ENCODE measurements around the gene CDC42EP5.

CDC42EP5 gene

DNA sequence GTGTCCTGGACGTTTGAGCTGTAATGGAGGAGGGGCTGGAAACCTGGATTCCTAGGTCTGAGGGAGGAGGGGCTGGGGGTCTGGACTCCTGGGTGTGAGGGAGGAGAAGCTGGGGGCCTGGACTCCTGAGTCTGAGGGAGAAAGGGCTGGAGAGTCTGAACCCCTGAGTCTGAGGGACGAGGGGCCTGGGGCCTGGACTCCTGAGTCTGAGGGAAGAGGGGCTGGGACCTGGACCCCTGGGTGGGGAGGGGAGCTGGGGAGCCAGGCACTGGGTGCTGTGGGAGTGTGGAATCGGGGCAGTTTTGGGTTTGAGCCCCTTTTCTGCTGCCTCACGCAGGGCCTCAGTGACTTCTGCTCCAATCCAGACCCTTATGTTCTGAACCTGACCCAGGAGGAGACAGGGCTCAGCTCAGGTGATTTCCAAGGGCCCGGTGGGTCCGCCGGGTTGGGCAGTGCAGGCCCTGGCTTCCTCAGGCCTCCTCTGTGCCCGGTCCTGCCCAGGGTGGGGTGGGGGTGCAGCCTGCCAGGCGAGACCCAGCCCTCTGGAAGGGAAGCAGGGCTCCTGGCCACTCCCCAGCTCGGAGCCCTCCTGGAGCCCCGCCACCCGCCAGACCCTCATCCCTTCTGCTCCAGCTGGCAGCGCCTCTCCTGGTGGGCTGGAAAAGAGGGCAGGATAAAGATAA lies 43.4 kb downstream of the CDC42EP5 start:
- H3K4me1 ChIP-seq (ENCODE audit: insufficient read depth, low read length, severe bottlenecking) = peaks cover 4% of the 10 kb centered on the region
- no peak overlapping the region for H3K9ac ChIP-seq (ENCODE audit: low read length)
- H3K27me3 ChIP-seq (ENCODE audit: insufficient read depth, low read length) = 0 out of 2 replicates have a peak, but pooled peaks cover 4% of the 10 kb centered on the region
- no peaks in the 10 kb centered on the region for H4K20me1 ChIP-seq (ENCODE audit: insufficient read depth, low read length)
- no peak overlapping the region for H3K27ac ChIP-seq (ENCODE audit: low read depth, low read length, poor library complexity, severe bottlenecking)
- H3K9me3 ChIP-seq (ENCODE audit: low read length) = no peaks in the 10 kb centered on the region
- no peaks in the 10 kb centered on the region for H3F3A ChIP-seq (ENCODE audit: insufficient read depth, low read length)
- no peak overlapping the region for H3K4me2 ChIP-seq (ENCODE audit: low read length)
- no peak overlapping the region for H3K4me3 ChIP-seq (ENCODE audit: low read depth, low read length, poor library complexity, severe bottlenecking)
- no peak for TF ChIP-seq EZH2 (IDR thresholded peaks at IDR 0.05; ENCODE audit: borderline replicate concordance, low read length)
- H3K79me2 ChIP-seq (ENCODE audit: insufficient read depth, low read length) = no peaks in the 10 kb centered on the region
- H3K36me3 ChIP-seq (ENCODE audit: insufficient read depth, low read length) = no peaks in the 10 kb centered on the region
- H2AFZ ChIP-seq (ENCODE audit: low read length) = no peak overlapping the region
- no peaks in the 10 kb centered on the region for H3K9me2 ChIP-seq (ENCODE audit: low read depth, low read length)

- H3K9me2 ChIP-seq (ENCODE audit: low read depth, low read length) = no peaks in the 10 kb centered on the region
- no peak overlapping the region for H2AFZ ChIP-seq (ENCODE audit: low read length)
- no peaks in the 10 kb centered on the region for H3K36me3 ChIP-seq (ENCODE audit: insufficient read depth, low read length)
- H3K79me2 ChIP-seq (ENCODE audit: insufficient read depth, low read length) = no peaks in the 10 kb centered on the region
- no peak overlapping the region for H3K9ac ChIP-seq (ENCODE audit: low read length)
- H3K4me3 ChIP-seq (ENCODE audit: low read depth, low read length, poor library complexity, severe bottlenecking) = no peak overlapping the region
- H4K20me1 ChIP-seq (ENCODE audit: insufficient read depth, low read length) = no peaks in the 10 kb centered on the region
- no peak for TF ChIP-seq EZH2 (IDR thresholded peaks at IDR 0.05; ENCODE audit: borderline replicate concordance, low read length)
- TF ChIP-seq, protein P1, sequence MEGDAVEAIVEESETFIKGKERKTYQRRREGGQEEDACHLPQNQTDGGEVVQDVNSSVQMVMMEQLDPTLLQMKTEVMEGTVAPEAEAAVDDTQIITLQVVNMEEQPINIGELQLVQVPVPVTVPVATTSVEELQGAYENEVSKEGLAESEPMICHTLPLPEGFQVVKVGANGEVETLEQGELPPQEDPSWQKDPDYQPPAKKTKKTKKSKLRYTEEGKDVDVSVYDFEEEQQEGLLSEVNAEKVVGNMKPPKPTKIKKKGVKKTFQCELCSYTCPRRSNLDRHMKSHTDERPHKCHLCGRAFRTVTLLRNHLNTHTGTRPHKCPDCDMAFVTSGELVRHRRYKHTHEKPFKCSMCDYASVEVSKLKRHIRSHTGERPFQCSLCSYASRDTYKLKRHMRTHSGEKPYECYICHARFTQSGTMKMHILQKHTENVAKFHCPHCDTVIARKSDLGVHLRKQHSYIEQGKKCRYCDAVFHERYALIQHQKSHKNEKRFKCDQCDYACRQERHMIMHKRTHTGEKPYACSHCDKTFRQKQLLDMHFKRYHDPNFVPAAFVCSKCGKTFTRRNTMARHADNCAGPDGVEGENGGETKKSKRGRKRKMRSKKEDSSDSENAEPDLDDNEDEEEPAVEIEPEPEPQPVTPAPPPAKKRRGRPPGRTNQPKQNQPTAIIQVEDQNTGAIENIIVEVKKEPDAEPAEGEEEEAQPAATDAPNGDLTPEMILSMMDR (IDR thresholded peaks at IDR 0.05; ENCODE audit: low read length) = no peak
- H3K4me2 ChIP-seq (ENCODE audit: low read length) = no peak overlapping the region
- H3F3A ChIP-seq (ENCODE audit: insufficient read depth, low read length) = no peaks in the 10 kb centered on the region
- H3K27me3 ChIP-seq (ENCODE audit: insufficient read depth, low read length) = 0 out of 2 replicates have a peak, but pooled peaks cover 4% of the 10 kb centered on the region
- no peak overlapping the region for H3K27ac ChIP-seq (ENCODE audit: low read depth, low read length, poor library complexity, severe bottlenecking)
- no peaks in the 10 kb centered on the region for H3K9me3 ChIP-seq (ENCODE audit: low read length)
- H3K4me1 ChIP-seq (ENCODE audit: insufficient read depth, low read length, severe bottlenecking) = no peaks in the 10 kb centered on the region
These were observed 44.0 kb downstream of the CDC42EP5 start for GRCh38 chr19:54429176-54429495.

DNA sequence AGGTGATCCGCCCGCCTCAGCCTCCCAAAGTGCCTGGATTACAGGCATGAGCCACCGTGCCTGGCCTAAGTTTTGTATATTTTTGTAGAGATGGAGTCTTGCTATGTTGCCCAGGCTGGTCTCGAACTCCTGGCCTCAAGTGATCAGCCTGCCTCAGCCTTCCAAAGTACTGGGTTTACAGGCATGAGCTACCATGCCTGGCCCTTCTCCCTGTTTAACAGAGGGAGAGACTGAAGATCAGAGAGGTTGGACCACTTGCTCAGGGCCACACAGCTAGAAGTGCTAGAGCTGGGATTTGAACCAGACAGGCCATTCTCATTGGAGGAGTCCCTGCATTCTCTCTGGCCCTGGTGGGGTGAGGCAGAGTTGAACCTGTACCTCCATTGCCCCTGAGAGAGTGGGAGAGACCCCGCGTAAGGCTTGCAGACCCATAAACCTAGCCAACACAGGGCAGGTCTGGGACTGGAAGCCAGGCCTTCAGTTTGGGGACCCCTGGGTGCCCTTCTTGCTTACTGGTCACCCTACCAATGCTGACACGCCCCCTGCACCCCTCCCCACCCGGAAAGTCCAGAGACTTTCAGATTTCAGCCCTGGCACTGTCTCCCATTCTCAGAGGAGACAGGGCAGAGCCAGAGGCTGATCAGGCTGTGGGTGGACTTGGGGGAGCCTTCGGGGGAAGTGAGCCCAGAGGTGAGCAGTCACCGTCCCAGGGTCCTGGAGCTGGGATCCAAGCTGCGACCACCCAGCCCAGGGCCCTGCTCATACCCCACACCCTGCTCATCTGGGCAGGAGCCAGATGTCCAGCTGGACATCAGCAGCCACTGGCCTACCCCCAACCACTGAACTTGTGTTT lies 44.5 kb downstream of the CDC42EP5 start:
- H3K9ac ChIP-seq (ENCODE audit: low read length) = no peak overlapping the region
- H4K20me1 ChIP-seq (ENCODE audit: insufficient read depth, low read length) = no peaks in the 10 kb centered on the region
- H2AFZ ChIP-seq (ENCODE audit: low read length) = no peak overlapping the region
- no peaks in the 10 kb centered on the region for H3K36me3 ChIP-seq (ENCODE audit: insufficient read depth, low read length)
- H3K27ac ChIP-seq (ENCODE audit: low read depth, low read length, poor library complexity, severe bottlenecking) = no peak overlapping the region
- H3K4me2 ChIP-seq (ENCODE audit: low read length) = no peak overlapping the region
- H3K4me1 ChIP-seq (ENCODE audit: insufficient read depth, low read length, severe bottlenecking) = no peaks in the 10 kb centered on the region
- no peaks in the 10 kb centered on the region for H3K9me2 ChIP-seq (ENCODE audit: low read depth, low read length)
- H3F3A ChIP-seq (ENCODE audit: insufficient read depth, low read length) = no peaks in the 10 kb centered on the region
- H3K79me2 ChIP-seq (ENCODE audit: insufficient read depth, low read length) = no peaks in the 10 kb centered on the region
- no peaks in the 10 kb centered on the region for H3K9me3 ChIP-seq (ENCODE audit: low read length)
- H3K4me3 ChIP-seq (ENCODE audit: low read depth, low read length, poor library complexity, severe bottlenecking) = no peak overlapping the region
- TF ChIP-seq, protein P1 (IDR thresholded peaks at IDR 0.05; ENCODE audit: low read length) = no peak
- H3K27me3 ChIP-seq (ENCODE audit: insufficient read depth, low read length) = 0 out of 2 replicates have a peak, but pooled peaks cover 4% of the 10 kb centered on the region

Data from OCI-LY1 (cell line).